GM19043 (cell line): ENCODE measurements around the gene TAF3.

ENCODE experiments used
- ATAC-seq: cut with Tn5 transposase; IDR thresholded peaks from one replicate; pipeline ENCODE4 v1.9.1; 2021; ENCODE audit warnings: low read depth; ENCODE audit not compliant: unreplicated experiment

Gene TAF3

DNA sequence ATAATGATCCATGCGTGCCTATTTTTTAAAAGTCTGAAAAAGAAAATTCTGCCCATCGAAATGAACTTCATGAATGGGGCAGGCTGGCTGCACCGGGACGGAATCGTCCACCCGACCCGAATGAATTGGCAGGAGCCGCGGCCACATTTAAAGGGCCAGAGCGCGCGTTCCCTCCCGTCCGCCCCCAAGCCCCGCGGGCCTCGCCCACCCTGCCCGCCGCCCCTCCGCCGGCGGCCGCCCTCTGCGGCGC, 235.9 kb downstream of the TAF3 start:
- peak; percentile 0 for ATAC-seq

DNA sequence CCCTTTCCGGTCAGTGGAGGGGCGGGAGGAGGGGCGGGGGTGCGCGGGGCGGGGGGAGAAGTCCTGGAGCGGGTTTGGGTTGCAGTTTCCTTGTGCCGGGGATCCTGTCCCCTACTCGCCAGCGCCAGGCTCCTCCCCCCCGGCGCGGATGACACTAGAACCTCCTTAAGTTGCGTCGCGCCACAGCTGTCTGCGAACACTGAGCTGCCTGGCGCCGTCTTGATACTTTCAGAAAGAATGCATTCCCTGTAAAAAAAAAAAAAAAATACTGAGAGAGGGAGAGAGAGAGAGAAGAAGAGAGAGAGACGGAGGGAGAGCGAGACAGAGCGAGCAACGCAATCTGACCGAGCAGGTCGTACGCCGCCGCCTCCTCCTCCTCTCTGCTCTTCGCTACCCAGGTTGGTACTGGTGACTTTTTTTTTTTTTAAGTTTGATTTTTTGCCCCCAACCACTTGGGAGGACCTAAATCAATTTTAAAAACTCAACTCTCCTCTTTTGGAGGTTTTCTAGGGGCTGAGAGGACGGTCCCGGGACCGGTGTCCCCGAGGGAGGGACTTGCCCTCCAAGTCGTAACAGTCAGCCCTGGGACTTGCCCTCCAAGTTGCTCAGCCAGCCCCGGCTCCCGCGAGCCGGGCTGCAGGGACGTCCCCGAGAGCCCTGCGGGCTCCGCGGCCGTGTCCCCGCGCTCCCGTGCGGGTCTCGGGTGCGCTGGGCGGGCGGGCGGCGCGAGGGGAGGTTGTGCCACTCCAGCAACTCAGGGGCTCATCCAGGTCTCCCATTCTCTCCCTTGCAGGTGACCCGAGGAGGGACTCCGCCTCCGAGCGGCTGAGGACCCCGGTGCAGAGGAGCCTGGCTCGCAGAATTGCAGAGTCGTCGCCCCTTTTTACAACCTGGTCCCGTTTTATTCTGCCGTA, 236.4 kb downstream of the TAF3 start, which contains the start of gene GATA3:
GATA3 (plus strand) TSS at position 195 of the 914 bp plus-strand sequence. CDS start 968 bp downstream, outside the sequence.
- peak; percentile 27 for ATAC-seq

DNA sequence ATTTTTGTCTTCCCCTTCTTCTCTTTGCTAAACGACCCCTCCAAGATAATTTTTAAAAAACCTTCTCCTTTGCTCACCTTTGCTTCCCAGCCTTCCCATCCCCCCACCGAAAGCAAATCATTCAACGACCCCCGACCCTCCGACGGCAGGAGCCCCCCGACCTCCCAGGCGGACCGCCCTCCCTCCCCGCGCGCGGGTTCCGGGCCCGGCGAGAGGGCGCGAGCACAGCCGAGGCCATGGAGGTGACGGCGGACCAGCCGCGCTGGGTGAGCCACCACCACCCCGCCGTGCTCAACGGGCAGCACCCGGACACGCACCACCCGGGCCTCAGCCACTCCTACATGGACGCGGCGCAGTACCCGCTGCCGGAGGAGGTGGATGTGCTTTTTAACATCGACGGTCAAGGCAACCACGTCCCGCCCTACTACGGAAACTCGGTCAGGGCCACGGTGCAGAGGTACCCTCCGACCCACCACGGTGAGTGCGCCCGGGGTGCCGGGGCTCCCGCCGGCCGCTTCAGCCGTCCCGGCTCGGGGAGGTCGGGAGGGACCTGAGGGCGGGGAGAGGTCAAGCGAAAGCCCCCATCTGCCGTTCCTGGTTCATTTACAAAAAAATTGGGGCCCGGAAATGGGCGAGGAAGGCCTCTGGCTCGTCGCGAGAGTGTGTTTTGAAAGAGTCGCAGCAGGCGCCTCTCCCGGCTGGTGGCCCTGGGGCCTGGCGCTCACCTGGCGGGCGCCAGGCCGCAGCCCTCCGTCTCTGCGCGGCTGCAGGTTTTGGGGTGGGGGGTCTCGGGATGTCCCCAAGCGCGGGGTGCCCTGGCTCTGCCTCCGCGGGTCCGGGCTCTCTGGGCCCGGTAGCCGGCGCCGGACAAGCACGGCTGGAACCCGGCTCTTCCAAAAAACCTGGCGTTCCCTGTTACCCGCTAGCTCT, 237.4 kb downstream of the TAF3 start:
- ATAC-seq = no peak

DNA sequence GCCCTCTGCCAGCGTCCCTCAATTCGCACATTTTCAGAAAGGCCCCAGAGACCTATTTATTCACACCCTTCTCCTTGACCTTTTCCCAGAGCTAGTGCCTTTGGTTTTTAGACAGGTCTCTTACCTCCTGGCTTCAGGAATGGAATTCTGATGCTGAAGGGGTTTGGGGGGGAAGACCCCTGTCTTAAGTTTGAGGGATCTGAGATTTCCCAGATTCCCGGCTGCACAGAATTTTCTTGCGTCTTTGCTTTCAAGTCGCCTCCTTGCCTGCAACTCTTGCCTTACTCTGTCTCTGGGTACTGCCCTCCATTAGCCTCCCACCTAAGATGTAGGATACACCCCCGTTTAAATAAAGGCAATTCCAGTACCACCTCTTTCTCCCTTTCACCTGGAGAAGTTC, 238.1 kb downstream of the TAF3 start:
- no peak for ATAC-seq

DNA sequence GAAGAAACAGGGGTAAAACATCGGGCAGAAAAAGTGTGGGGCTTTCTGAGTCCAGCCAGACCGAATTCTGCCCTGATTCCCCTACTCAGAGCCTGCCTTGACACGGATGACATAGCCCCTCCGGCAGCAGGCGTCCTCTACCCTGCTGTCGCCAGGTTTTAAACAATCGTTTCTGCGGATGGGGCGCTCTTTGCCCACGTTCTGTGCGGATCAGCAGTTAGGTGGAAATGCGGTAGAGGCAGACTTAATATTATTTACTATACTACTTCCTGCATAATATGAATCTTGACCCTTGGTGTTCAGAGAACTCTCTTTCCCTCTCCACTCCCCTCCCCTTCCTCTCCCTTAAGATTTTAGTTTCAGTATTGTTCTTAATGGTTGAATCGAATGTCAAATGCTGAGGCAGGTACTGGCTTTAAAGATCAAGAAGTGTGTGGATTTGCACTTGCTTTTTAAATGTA, 238.6 kb downstream of the TAF3 start:
- peak; percentile 25 for ATAC-seq

DNA sequence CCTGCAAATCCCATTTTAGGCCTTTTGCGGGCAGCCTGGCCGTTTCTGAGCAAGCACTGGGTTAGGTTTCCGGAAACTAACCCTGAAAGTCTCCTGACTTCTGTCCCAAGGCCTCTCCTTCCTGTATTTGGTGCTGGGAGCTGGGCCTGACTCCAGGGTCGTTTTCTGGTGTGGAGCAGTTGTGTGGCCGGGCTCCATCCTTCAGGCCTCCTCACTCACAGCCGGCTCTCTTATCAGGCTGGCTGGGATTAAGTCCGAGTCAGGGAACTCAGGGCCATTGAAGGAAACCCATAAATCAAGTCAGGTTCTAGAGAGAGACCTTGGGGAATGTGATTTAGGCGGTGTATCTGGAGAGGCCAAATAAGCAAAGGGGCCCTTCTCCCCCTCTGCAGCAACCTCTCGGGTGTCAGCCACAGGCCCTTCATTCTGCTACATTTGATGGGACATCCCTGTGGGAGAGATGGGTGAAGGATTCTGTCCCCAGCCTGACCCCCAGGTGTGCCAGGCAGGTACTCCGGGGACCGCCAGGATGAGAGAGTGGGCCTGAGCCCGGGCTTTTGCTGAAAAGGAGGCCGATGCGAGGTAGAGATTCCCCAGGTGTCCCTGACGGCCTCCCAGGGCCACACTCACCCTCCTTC, 239.4 kb downstream of the TAF3 start:
- ATAC-seq = no peak

DNA sequence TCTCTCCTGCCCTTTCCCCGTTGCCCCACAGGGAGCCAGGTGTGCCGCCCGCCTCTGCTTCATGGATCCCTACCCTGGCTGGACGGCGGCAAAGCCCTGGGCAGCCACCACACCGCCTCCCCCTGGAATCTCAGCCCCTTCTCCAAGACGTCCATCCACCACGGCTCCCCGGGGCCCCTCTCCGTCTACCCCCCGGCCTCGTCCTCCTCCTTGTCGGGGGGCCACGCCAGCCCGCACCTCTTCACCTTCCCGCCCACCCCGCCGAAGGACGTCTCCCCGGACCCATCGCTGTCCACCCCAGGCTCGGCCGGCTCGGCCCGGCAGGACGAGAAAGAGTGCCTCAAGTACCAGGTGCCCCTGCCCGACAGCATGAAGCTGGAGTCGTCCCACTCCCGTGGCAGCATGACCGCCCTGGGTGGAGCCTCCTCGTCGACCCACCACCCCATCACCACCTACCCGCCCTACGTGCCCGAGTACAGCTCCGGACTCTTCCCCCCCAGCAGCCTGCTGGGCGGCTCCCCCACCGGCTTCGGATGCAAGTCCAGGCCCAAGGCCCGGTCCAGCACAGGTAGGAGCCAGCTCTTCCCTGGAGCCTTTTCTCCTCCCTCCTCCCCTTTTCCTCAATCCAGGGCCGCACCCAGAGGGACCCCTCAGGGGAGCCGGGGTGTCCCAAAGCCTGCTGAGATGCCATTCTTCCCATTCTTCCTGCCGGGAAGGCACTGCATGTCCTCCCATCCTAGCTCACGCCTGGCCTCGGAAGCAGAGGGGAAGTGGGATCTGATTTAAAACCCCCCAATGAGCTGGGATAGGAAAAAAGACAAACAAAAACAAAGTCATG, 240.2 kb downstream of the TAF3 start:
- no peak for ATAC-seq

DNA sequence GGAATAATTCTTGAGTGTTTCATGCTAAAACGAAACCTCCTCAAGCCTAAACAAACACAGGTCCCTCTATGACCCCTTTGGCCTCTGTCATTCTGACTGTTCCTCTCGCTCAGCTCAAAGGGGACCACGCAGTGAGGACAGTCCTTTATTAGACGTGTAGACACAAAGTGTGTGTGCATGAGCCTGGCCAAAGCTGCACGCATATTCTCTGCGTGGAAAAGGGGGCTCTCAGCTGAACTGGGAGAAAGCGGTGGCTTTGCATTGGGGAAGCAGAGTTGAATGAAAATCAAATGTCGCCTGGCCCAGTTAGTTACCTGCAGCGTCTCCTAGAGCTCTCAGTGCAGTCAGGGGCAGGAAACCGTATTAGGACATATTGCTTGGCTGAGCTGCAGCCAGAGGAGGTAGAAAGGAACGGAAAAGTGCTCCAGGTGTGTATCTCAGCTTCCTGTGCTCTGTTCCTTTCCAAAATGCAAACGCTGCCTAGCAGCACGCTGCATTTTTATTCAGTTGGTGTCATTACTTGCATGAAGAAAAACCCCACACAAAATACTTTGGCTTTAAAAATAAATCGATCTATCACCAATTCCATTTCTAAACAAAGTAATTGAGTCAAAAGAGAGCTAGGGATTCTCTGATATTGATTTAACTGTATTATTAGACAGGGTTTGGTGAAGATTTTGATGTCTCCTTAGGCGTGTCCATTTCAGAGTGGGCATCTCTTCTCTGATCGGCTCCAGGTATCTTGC, 241.1 kb downstream of the TAF3 start:
- no peak for ATAC-seq

DNA sequence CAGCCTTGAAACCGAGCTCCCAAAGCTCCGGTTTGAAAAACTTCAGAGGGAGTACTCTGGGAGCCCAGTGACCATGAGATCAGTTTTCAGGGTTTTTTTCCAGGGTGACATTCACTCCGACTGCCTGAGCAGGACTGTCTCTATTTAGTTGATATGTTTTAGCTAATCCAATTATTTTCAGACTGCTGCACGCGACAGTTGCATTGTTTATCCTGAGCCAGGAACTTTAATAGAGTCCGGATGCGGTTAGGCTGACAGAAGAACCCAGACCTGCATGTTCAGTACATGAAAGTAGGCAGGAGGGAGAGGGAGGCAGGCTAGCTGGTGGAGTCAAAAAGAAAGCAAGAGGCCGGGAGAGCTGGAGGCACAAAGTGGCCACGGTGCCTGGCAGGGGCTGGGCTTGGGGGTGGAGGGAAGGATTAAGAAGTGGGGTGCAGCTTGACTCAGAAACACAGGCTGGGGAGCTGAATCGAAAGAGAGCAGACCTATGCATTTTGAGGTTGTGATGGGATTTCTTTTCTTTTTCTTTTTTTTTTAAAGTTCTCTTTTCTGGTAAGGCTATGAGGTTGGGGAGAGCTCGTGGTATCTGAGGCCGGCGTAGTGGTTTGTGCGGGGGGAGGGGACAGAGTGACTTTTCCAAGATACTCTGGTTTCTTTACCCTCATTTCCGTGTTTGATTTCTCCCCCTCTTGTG, 241.9 kb downstream of the TAF3 start:
- peak; percentile 38 for ATAC-seq

DNA sequence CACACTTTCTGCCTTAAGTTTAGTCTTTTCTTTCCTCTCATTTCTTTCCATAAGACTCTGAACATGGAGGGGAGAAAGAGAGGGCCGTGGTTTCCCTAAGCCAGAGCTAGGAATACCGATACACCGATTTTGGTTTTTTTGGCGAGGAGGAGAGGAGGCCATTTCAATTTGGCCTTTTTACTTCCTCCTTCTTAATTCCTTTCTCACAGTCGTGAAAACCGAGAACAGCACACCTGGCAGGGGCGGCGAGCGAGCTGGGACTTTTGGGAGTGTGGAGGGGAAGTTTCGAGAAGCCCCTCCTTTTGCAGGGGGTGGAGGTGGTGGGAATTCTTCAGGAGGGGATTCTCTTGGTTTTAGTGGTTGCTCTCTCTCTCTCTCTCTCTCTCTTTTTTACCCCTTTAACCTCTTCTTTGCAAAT, 242.4 kb downstream of the TAF3 start:
- no peak for ATAC-seq

DNA sequence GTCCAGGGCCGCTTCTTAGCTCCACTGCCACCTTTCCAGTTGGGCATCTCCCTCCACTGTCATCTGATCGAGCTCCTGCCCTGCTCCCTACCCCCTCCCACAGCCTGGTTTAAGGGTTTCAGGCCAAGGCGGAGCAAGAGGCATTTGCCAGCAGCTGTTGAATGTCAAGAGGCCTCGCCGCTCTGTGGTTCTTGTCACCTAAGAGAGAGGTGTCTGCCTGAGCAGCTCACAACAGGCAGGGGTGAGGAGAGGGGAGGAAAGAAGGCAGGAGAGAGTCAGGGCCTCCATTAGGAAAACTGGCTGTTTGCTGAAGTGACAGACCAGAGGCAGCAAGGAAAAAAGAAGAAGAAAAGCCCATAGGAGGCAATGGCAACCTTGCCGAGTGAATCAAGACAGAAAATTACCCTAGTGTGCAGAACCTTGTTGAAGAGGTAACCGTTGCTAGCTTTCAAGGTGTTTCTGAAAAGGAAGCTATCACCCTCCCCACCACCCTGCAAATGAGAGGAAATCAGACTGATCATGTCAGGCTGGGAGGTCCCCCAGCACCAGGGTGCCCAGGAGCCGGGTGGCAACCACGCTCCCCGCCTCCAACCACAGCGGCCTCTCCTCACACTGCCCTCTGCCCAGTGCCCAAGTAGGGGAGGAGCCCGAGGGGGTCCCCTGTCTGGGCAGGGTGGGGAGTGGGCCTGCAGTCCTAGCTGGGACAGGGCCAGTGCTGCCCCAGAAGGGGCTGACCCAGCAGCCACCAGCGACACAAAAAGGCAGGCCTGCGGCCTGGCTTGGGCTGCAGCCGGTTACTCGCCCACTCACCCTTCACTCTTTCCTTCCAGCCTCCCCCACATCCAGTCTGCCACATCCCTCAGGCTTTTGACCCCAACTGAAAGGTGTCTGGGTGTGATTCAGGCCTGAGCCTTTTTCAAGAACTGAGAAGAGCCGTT, 243.2 kb downstream of the TAF3 start:
- no peak for ATAC-seq

DNA sequence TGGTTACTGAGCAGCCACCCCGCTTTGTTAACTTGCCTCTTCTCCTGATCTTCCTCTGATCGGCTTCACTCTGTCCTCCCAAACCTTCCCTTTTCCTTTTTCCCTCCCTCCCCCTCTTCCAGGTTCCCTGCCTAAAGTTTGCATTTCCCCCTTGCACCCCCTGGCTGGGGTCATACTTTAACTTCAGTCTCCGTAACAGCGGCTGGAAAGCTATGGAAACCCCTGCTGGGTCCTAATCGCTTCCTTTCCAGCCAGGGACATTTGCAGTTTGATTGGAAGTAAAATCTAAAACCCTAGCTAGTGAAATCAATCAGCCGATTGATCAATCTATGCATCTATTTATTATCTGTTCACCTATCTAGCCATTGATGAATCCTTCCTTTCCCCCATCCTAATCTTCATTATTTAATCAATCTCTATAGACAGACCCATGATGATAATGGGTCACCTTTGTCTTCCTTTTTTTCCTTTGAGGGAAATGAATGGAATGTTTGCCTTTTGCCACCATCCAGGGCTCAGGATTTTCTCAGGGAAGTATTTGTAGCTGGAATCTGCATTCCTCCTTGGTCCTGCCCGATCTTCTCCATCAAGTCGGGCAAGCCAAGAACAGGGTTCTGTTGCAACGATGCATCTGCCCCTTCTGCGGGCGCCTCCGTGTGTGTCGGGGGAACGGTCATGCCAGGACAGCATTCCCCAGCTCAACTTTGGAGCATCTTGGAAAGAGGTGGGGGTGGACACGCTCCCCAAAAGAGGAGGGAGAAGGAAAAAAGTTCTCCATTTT, 245.0 kb downstream of the TAF3 start:
- ATAC-seq = no peak

DNA sequence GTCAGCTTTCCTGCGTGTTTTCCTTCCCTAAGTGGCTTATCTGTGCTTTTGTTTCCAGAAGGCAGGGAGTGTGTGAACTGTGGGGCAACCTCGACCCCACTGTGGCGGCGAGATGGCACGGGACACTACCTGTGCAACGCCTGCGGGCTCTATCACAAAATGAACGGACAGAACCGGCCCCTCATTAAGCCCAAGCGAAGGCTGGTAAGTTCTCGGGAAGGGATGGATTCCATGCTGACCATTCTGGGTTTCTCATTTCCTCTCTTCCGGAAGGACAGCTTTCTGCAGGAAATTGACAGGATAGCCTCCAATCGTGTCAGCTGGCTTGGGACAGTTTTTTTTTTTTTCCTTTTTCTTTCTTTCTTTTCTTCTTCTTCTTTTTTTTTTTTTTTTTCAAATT, 245.6 kb downstream of the TAF3 start:
- no peak for ATAC-seq

DNA sequence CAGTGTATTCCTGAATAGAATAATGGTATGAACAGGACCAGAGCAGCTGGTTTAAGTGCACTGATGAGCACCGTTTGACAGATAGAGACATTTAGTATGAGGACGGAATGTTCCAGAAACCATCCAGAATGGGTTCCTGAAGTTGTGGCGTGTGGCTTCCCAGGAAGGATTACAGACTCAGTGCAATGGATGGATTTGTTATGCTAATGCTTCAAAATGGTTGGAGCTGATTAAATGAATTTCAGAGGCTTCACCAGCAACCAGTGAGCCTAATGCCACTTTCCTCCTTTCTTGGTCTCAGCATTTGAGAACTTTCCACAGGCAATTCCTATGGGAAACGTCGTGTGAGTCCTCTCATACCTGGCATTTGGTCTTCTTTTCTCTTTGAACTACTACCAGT, 246.1 kb downstream of the TAF3 start:
- no peak for ATAC-seq

DNA sequence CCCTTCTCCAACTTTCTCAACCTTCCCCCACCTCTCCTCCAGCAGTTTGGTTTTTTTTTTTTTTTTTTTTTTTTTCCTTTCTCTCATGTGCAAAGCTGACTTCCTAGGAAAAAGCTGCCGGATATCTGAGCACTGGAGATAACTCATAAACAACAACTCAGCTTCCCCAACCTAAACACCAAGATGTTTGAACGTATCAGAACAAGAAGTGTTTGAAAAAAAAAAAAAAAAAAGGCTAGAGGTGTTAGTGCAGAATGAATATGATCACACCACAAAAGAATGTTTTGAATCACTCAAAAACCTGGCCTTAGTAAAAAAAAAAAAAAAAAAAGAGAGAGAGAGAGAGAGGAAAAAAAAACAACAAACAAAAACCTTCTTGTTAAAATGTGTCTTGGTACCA, 247.3 kb downstream of the TAF3 start:
- ATAC-seq = no peak

DNA sequence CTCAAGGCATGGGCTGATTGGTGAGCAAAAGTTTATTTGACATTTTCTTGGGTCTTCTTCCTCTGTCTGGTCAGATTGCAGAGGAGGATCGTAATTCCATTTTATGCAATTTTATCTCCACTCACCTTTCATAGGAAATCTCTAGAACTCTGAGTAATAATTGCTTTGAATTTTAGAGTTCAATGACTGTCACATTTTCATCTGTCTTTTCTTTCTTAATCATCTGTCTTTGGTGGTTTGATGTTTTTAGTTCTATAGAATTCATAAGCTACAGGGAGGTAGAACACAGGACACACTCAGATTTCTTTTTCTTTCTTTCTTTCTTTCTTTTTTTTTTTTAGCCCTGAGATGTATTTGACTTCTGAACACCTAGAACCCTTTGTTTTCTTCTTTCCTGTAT, 247.8 kb downstream of the TAF3 start:
- ATAC-seq = no peak
